Measurements from ENCODE around the gene PPP1R16B. TPM values are rescaled to one million over a fixed set of nuclear protein-coding genes. Genes with fewer than 3 reads are reported as not detected.

PPP1R16B gene
- total and polyA plus RNA-seq, 3 donors from 2014 or later, result 1.2 to 3.7 (median 1.3) TPM

DNA sequence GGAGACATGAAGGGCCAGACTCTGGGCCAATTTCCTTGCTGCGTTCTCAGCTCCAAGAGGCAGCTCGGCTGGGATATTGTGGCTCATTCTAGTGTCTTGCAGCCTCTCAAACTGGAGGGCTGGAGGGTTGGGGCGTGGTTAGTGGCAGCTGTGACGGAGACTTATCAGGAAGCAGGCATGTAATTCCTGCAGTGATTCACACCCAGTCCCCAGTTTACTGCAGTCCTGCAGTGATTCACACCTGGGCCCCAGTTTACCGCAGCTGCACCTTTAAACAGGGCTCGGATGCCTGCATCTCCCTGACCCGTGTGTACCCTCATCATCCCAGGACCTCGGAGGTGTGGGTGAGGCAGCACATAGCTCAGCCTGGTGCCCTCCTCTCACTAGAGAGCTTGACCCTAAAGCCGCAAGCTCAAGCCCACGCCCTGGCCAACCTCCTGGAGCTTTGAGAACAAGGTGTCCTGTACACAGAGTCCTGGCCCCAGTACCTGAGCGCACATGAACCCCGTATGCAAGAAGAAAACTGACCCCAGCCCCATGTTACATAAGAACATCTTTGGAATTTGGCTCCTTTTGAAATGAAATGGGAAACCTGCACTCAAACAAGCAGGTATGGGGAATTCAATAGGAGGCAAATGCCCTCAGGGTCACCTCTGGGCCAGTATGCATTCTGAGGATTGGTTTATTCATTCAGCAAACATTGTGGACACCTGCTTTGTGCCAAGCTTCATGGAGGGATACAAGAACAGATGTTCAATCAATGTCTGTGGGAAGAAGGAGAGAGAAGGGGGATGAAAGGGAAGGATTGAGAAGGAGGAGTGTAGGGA, 65.4 kb downstream of the PPP1R16B start:
- Histone ChIP-seq H3K4me3 (no peak overlapping the region), H3K9me3 (no peaks in the 10 kb centered on the region), H3K27me3 (no peaks in the 10 kb centered on the region), H3K4me1 (no peaks in the 10 kb centered on the region), H3K27ac (no peak overlapping the region), H3K36me3 (ENCODE audit: low read depth, missing control alignments) (no peaks in the 10 kb centered on the region)
- 55 to 82% methylated on average over 5 to 12 of the region's 12 CpGs for WGBS, 2 donors
- no peak for DNase-seq
- intact Hi-C loops (cut with DNase I; ENCODE audit: low total_unique reads), result no loop called here
- TF ChIP-seq, protein P1, sequence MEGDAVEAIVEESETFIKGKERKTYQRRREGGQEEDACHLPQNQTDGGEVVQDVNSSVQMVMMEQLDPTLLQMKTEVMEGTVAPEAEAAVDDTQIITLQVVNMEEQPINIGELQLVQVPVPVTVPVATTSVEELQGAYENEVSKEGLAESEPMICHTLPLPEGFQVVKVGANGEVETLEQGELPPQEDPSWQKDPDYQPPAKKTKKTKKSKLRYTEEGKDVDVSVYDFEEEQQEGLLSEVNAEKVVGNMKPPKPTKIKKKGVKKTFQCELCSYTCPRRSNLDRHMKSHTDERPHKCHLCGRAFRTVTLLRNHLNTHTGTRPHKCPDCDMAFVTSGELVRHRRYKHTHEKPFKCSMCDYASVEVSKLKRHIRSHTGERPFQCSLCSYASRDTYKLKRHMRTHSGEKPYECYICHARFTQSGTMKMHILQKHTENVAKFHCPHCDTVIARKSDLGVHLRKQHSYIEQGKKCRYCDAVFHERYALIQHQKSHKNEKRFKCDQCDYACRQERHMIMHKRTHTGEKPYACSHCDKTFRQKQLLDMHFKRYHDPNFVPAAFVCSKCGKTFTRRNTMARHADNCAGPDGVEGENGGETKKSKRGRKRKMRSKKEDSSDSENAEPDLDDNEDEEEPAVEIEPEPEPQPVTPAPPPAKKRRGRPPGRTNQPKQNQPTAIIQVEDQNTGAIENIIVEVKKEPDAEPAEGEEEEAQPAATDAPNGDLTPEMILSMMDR (IDR thresholded peaks at IDR 0.05), result no peak
- TF ChIP-seq POLR2A (IDR thresholded peaks at IDR 0.05), result no peak

DNA sequence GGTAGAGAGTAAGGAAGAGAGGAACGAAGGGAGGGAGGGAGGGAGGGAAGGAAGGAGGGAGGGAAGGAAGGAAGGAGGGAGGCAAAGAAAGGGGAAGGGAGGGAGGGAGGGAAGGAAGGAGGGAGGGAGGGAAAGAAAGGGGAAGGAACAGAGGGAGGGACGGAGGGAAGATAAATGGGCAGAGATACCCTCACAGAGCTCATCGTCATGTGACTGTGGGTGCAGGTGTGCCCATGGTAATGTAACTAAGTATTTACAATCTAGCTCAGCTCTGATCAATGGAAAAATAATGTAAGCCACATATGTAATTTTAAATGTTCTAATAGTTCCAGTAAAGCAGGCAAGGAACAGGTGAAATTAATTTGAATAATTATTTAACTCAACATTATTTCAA, 66.1 kb downstream of the PPP1R16B start:
- WGBS, 2 donors, result 59 to 60% methylated on average over 3 of the region's 3 CpGs
- no peak for DNase-seq
- Histone ChIP-seq H3K4me3 (no peak overlapping the region), H3K27me3 (no peaks in the 10 kb centered on the region), H3K9me3 (no peaks in the 10 kb centered on the region), H3K27ac (no peak overlapping the region), H3K36me3 (ENCODE audit: low read depth, missing control alignments) (no peaks in the 10 kb centered on the region), H3K4me1 (no peaks in the 10 kb centered on the region)
- TF ChIP-seq, protein P1 (IDR thresholded peaks at IDR 0.05), result no peak
- no peak for TF ChIP-seq POLR2A (IDR thresholded peaks at IDR 0.05)
- intact Hi-C loops (cut with DNase I; ENCODE audit: low total_unique reads), result no loop called here

DNA sequence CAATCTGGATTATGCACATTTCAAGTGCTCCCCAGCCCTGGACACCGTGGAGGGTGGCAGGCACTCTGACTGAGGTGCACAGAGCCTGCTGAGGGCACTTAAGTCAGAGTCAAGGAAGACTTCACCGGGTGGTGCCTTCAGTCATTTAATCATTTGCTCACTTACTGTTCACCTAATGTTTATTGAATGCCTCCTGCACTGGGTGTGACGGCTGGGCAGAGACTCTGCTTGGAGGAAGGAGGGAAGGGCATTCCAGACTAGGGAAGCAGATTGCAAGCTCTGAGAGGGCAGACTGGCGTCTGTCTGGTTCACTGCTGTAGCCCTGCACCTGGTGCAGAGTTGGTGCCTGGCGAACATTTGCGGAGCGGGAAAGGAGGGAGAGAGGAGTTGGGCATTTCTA, 66.5 kb downstream of the PPP1R16B start:
- Histone ChIP-seq H3K9me3 (no peaks in the 10 kb centered on the region), H3K36me3 (ENCODE audit: low read depth, missing control alignments) (no peaks in the 10 kb centered on the region), H3K4me1 (no peaks in the 10 kb centered on the region), H3K27ac (no peak overlapping the region), H3K4me3 (no peak overlapping the region), H3K27me3 (no peaks in the 10 kb centered on the region)
- TF ChIP-seq, protein P1 (IDR thresholded peaks at IDR 0.05), result no peak
- TF ChIP-seq POLR2A (IDR thresholded peaks at IDR 0.05), result no peak
- DNase-seq, result no peak
- 76 to 81% methylated on average over 7 of the region's 7 CpGs for WGBS, 2 donors
- intact Hi-C loops (cut with DNase I; ENCODE audit: low total_unique reads), result no loop called here

DNA sequence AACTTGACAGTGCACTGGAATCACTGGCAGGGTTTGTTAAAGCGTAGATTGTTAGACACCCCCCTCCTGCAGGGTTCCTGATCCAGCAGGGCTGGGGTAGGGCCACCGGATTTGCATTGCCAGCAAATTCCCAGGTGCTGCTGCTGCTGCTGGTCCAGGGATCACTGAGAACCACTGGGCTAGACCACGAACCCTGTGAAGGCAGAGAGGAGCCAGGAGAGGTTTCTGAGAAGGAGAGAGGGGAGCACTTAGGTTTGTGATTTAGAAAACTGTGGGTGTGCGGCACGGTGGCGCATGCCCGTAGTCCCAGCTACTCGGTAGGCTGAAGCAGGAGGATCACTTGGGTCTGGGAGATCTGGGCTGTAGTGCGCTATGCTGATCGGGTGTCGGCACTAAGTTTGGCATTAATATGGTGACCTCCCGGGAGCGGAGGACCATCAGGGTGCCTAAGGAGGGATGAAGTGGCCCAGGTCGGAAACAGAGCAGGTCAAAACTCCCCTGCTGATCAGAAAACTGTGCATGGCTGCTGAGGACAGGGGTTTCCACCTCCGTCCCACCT, 67.1 kb downstream of the PPP1R16B start:
- Histone ChIP-seq H3K27ac (no peak overlapping the region), H3K4me1 (no peaks in the 10 kb centered on the region), H3K27me3 (no peaks in the 10 kb centered on the region), H3K36me3 (ENCODE audit: low read depth, missing control alignments) (no peaks in the 10 kb centered on the region), H3K4me3 (no peak overlapping the region), H3K9me3 (no peaks in the 10 kb centered on the region)
- TF ChIP-seq POLR2A (IDR thresholded peaks at IDR 0.05), result no peak
- TF ChIP-seq, protein P1 (IDR thresholded peaks at IDR 0.05), result no peak
- WGBS, 2 donors, result 88 to 89% methylated on average over 12 to 15 of the region's 15 CpGs
- no peak for DNase-seq
- intact Hi-C loops (cut with DNase I; ENCODE audit: low total_unique reads), result no loop called here
